ENCODE measurements around the gene HS2ST1.

The HS2ST1 gene

DNA sequence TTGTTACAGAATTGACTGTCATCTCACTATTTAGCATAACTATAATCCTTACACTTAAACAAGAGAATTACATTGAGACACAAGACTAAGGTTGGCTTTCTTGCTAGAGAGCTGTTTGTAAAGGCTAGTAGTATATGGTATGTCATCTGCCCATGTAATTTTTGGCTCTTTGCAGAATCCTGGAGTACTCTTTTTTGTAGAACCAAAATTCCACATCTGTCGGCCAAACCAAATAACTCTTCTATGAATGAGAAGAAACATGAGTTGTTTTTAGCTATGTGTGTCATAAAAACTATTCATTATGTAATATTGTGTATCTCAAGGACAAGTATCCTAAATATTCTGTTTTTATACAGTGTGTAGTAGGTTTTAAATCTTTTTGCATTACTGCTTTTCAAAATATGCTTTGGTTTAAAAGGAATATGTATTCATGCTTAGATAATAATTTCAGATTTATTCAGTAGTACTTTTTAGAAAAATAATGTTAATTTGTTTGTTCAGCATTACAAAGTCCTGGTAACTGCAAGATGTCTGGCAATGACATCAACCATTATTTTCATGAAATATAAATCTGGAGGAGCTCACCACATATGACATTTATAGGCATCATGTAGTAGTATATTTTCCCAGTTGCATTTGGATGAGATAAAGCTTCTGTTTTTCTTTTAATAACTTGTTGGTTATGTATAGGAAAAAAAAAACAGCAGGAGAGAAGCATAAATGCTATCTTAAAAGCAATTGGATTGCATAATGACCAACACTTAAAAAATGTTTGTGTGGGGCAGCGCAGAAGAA, 159.8 kb downstream of the HS2ST1 start:
- no peak for DNase-seq

DNA sequence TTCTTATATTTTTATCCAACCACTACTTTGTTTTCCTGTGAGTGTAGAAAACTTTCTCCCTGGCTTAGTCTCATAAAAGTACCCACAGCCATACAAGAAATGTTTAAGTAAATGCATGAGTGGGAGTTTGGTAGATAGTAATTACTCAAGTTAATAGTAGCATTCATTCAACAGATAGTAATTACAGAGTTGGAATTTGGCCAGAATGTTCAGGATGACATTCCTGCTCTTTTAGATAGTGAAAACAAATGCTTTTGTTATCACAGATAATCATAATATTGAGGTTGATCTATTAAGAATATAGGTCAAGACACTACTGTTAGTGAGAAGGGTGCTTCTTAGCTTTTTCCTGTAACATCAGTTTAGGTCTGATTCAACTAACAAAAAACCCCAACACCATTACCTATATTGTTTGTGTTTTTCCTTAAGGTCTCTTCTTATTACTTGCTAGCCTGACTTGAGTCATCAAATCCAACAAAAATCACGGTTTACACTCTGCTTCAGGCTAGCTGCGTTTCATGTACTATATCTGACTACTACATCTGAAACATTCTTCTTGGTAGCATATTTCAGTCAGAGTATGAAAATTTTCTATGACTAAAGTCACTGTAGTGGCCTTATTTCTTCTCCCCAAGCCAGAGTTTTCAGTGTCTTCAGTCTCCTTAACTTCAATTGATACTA, 163.7 kb downstream of the HS2ST1 start:
- DNase-seq, result no peak

DNA sequence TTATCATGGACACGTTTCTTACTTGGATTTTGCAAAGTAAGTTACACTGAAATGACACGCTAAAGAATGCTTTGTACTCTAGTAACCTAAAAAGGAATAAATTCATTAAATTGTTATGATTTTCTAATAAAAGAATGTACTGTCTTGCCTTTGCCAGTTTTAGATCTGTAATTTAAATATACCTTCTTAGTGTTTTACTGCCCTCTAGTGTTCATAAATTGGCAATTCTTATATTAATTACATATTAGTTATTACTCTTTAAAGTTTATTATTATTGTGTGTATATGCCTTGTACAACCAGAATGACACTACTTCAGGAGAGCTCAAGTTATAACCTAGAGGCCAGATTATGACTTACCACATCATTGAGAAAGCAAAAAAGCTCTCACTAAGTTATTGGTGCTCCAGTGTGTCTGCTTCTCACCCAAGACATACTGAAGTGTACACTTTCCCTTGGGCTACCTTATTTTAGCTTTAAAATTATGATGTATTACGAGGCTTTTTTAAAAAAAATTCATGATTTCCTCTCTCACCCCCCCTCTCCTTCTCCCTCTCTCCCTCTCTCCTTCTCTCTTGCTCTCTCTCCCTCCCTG, 169.9 kb downstream of the HS2ST1 start:
- DNase-seq, result no peak

DNA sequence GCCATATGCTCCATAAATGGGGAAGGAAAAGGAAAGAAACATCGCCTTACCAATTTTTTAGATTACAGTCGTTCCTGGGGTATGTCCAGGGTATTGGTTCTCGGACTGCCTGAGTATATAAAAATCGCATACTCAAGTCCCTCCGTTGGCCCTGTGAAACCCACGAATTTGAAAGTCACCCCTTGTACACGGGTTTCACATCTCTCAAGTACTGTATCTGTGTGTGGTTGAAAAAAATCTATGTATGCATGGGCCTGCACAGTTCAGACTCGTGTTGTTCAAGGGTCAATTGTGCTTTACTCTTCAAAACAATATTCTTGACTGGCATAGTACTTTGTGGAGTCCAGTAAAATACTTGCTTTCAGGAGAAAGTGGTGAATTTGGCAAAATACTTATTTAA, 171.7 kb downstream of the HS2ST1 start:
- DNase-seq, result no peak

DNA sequence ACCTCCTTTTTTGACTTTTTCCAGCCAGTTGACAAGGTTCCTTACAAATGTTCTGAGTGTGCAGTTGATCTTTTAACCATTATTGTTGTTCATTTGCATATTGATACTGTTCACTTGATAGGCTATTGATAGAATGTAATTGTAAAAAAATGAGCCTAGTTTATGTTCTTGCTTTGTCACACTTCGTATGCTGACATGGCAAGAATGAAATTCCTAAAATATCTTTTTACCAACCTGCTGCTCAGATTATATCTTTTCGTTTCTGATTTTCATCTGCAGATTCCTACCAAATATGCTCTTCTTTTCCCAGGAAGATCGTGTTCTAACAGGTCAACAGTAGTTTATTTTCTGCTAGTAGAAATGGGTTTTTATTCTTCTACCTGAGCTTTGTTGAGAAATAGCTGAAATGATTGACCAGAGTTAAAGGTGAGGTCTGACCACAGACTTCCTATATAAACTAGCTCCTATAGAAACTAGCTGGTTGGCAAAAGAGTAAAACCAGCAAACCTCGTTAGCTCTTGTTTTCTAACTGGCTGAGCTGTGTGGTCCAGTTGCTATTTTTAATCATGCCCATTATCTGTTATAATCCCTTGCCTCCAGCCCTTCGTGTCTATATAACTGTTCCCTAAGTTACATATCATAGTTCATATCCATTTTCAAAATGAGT, 174.8 kb downstream of the HS2ST1 start:
- DNase-seq, result no peak

DNA sequence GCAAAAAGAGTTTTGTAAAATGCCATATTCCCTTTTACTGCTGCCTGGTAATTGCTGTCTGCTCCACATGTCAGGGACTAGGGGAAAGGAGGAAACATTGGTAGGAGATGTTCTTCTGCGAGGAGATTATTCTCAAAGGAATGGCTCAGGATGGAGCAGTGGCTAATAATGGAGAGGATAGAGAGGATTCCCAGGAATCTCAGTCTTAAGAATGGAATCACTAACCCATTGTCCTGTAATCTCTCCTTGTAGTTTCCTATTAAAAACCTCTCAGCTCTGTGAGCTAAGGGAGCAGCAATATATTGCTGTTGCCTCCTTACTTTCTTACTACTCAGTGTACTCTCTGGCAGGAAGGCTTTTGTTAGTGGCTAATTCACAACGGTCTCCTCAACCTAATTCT, 175.4 kb downstream of the HS2ST1 start:
- no peak for DNase-seq

DNA sequence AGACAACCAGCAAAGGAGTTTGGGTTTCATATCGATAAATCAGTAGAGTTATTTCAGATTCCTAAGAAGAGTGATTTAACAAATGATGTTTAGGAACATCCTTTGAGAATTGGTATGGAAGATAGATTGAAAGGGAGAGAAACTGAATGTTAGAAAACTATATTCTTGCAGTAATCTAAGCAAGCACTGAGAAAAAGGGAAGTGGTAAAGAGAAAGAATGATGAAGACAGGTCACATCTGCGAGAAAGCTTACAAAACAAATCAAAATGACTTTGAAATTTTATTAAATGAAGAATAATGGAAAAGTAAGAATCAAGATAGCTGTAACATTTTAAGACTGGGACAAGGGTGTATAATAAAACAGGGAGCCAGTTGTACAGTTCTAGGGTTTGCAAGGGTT, 177.0 kb downstream of the HS2ST1 start:
- DNase-seq, result no peak

DNA sequence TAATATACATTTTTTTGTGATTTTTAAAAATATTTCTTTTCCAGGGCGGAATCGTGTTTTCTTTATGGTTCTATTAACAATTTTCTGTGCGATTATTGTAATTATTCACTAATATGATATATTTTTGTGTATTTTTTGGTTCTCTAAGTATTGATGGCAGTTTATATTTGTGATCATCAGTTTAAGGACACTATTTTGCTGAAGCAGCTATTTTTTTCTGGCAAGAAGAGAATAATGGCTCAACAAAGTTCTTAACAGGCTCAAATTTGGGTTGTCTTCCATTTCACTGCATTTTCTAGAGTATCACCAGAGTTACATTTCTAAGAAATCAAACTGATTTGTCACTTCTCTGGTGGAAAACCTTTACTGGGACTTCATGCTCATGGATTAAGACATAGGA, 178.4 kb downstream of the HS2ST1 start:
- DNase-seq, result no peak

DNA sequence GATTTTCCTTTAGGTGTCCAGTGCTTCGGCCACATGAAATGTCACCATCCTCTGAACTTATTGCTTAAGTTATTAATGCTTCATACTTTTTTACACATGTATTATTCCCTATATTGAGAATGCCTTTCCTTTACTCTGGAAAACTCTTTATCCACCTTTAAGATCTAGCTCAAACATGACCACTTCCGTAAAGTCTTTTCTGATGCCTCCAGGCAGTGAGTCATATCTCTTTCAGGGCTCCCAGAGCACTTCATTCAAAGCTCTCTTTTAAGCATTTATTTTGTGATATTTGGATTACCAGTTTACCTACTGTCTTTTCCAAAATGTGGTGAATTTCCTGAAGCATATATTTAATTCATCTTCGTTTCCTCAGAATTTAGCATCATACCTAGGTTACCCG, 178.9 kb downstream of the HS2ST1 start:
- no peak for DNase-seq

DNA sequence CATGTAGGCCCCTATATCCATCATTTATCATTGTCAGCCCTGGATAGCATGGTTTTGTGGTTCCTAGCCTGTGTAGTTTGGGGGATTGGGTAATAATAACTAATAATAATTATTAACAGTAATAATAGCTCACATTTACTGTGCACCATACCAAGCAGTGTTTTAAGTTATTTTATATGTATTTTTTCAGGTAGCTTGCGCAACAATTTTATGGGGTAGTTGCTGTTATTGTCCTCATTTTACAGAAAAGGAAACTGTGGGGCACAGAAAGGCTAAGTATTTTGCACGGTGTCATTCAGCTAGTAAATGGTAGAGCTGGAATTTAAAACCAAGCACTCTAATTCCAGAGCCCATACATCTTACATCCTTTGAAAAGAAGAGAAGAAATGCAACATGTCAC, 179.8 kb downstream of the HS2ST1 start:
- no peak for DNase-seq

DNA sequence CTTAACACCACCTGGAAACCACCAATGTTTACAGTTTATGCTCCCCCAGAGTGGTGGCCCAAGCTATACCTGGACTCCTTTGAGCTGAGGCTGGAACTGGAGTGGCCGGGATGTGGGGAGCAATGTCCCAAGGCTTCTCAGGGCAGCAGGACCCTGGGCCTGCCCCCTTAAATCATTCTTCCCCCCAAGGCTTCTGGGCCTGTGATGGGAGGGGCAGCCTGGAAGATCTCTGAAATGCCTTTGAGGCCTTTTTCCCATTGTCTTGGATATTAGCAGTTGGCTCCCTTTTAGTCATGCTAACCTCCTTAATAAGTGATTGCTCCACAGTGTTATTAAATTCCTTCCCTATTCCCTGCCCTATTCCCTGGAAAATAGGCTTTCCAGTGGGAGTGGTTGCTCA, 185.8 kb downstream of the HS2ST1 start:
- DNase-seq, result no peak

DNA sequence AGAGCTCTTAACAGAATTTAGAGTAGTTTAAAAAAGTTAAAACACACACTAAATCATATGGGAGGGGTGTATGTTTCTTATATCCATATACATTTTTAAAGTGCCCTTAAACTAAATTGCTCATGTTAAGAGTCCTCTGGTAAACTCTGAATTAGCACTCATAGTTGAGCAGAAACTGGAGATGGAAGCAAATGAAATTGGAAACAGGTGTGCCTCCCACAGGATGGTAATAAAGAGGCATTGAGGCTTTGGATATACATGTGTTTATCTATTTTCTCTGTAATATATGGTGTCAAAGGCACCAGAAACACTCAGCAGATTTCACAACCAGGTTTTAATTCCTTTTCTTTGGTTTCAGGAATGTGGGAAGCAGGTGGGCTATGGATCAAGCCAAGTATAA, 188.6 kb downstream of the HS2ST1 start:
- peak; percentile 60 for DNase-seq

DNA sequence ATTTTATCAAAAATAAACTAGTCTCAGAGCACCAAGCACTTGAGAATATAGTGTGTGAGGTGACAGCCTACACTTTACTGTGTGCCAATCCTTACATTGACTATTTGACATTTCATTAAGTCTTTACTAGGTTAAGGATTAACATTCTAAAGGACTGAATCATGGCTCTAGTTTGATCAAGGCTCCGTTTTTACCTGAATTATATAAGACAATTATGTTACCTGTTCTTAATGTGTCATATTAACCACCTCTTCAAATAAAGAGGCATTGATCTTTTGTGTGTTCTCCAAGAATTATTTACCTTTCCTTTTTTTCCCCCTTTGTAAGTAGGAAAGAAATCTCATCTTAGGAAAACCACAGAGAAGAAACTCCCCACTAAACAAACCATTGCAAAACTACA, 189.7 kb downstream of the HS2ST1 start:
- no peak for DNase-seq

DNA sequence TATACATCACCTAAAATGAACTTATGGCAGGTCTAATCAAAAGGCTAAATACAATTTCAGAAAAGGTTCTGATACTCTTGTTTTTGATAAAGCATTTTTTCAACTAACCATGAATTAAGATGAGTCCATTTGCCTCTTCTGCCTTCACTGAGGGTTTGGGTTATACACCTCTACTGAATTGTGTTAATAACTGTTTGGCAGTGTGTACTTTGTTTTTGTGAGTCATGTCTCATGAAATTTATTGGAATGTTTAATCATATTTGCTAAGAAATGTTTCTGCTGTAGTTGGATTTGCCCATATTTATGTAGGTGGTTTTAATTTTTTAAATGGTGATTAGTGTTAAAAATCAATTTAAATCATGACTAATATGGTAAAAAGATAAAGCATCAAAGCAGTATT, 190.5 kb downstream of the HS2ST1 start:
- no peak for DNase-seq

DNA sequence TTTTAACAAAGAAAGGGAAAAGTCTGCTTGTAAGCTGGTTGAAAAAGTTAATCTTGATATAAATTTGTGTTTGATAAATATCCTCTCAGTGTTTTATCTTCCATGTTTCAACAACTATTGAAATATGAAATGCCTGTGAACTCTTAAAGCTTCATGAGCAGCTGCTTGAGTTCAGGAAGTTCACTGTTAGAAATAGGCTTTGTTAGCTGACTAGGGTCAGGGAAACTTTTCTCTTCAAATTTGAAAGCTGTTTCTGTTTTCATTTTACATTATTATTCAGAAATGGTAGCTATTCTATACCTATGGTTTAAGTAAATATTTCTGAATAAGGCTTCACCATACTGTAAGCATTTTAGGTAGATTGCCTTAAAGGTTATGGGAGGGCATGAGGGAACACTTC, 191.7 kb downstream of the HS2ST1 start:
- no peak for DNase-seq

DNA sequence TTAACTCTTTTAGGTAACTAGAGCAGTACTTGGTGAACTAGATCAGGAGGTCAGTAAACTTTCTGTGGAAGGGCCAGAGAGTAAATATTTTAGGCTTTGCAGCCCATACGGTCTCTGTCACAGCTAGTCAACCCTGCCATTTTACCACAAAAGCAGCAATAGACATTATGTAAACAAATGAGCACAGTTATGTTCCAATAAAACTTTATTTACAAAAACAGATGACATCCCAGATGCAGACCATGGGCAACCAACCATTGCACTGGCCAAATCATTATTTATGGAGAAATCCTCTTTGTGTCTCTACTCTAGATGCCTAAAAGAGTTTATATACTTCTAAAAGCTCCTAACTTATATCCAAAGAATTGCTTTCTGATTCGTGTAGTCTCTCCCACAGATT, 192.4 kb downstream of the HS2ST1 start:
- DNase-seq, result no peak

DNA sequence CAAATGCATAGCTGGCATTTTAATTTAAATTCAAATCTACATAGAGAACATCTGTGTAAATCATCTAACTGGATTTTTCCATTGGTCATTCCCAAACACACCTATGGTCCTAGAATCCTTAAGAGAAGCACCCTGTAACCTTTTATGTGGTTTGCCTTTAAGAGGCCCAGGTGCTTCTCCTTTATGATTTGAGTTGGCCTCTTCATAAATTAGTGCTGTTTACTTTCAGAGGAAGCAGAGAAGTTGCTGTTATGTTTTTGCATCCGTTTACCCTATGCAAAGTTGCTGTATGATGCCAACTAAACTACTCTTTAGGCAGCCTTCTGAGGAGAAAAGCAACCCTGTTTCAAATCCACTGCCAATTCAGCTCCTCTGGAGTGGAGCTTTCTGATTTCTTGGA, 193.8 kb downstream of the HS2ST1 start:
- DNase-seq, result no peak

DNA sequence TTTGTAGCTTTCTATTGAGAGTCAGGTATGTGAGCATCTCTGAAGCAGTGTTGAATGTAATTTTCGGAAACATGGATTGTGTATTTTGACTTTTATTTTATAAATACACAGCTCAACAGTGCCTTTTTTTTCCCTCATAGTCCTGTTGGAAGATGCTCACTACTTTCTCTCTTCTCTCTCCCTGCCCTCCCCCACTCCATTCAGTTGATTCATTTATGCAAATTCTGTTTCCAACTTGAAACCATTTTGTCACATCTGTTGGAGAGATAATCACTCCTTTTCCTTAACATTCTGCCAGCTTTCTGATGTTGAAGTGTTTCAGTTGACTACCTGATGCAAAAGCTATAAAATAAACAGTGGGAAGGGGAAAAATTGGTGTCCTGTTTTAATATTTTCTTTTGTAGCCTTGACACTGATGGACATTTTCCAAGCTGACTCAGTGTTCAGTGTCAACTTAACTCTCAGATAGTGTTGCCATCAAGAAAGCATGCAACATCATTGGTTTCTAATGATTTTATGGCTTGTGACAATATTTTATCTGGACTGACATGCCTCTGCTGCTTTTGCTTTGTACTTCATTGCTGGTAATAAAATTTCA, 194.5 kb downstream of the HS2ST1 start:
- no peak for DNase-seq

DNA sequence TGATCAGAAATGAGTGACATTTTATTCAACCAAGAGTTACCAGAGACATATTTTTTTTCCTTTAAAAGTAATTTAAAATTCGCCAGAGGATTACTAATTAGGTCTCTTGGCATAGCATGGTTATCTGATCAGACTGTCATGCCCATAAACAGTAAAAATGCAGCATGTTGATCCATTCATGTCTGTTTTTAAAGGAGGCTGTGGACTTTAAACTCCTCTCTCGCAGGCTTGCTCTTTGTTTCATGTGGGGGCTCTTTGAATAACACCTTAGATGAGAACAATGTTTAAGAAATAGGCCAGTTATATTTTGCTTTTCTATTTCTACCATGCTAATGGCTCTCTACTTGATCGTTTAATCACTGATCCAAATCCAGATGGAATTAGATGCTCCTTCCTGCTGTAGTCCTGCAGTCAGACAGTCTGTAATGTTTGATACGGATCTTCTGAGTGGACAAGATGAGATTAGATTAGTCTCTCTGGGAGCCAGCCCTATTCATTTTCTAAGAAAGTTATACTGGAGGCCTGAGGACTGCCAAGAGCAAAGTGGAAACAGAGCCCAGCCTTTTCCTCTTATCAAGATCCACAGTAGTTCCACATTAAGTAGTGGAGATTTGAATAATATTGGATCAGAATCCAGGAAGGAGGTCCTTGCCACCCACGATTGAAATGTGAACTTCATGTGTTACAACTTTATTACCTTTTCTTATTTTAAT, 197.4 kb downstream of the HS2ST1 start:
- DNase-seq, result no peak

DNA sequence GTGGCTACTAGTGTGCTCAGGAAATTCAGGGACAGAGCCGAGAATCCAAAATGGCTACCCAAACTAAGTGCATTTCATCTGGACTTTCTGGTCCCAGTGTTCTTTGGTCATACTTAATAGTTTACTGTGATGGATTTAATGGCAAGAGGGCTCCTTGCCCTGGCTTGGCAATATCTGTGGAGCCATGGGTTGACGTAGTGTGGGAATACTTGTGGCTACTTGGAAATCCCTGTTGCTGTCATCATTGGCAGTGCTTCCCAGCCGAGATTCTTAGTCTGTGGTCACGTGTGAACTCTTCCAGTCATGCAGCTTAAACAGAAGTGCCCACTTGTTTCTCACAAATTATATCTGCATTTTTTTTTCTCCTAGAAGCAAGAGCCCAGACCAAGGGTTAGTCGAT, 198.9 kb downstream of the HS2ST1 start:
- no peak for DNase-seq

DNA sequence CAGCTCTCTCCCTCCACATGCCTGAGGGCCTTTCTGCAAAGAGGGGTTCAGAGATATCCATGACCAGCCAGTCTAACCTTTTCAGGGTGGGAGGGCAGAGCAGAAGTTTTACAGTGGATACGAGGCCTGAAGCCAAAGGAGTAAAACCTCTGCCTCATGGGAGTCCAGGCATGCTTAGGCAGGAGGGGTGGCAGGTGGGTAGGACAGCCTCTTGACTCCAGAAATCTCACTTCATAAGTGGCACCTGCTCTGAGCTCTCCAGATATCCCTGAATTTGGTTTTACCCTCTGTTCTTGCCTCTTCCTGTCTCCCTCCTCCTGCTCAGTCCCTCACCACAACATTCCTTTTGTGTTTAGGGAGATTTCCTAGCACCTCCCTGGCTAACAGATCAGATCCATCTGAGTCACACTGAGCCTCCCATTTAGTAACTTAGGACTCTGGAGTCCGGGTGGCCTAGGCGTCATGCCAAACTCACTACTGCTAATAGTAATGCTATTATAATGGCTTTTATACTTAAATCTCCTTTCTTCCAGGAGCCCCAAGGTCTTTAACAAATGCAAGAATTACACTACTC, 201.0 kb downstream of the HS2ST1 start:
- no peak for DNase-seq

DNA sequence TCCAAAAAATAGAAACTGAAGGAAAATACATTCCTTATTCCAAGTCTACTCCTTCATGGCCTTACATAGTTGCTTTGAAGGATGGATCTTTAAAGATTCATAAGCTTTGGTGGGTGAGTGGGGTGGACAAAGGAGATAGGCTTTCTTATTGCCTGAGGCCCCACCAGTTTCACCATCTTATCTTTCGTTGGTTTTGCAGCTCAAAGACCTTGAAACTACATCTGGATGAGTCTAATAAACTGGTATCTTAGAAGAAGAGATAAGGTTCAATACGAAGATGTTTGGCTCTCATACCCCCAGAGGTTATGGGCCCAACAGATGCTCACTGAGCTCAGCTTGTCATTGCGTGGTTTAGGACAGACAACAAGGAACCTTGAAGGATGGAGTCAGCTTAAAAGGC, 201.5 kb downstream of the HS2ST1 start:
- no peak for DNase-seq
